Stomach (tissue), 4 donors: Measurements from ENCODE around the gene TMEM131.

Experiments
- CTCF ChIP-seq, 7 experiments: fragments of 450-650 bp in 4 of 7; fragments of 200-600 bp in 3 of 7; sonication (generic) in 3 of 7; IDR thresholded peaks; one replicate each; pipeline ENCODE4 v1.5.1; 2016 to 2019; ENCODE audit warnings: antibody characterized with exemption in 7 of 7, control low read depth in 2 of 7, mild to moderate bottlenecking in 1 of 7
- POLR2A ChIP-seq, 4 donors: fragments of 450-650 bp; IDR thresholded peaks; one replicate each; pipeline ENCODE4 v1.6.1; 2016; ENCODE audit warnings: antibody characterized with exemption in 4 of 4, control low read depth in 2 of 4, mild to moderate bottlenecking in 1 of 4, moderate library complexity in 1 of 4
- POLR2AphosphoS5 ChIP-seq, 3 donors: sonication (generic); formaldehyde crosslinking; IDR thresholded peaks; one replicate each; pipeline ENCODE4 v1.6.1; 2016; ENCODE audit warnings: antibody characterized with exemption in 3 of 3

- no peak for TF ChIP-seq CTCF (IDR thresholded peaks at IDR 0.05)
- TF ChIP-seq POLR2A (IDR thresholded peaks at IDR 0.05) = no peak
- TF ChIP-seq POLR2AphosphoS5 (IDR thresholded peaks at IDR 0.05) = no peak
Observed at GRCh38 chr2:97844311-97844859, 151.4 kb downstream of the TMEM131 start.
